GM12875 (cell line): ENCODE data around the gene CPN2.

Experiments used
- H3K4me3 ChIP-seq: one replicate; pipeline ENCODE4 v1.5.1; 2011; ENCODE audit warnings: low read depth, low read length, control low read depth
- TF ChIP-seq, protein P1 (sequence below): IDR thresholded peaks from 2 replicates; pipeline ENCODE4 v1.5.1; 2011; ENCODE audit warnings: low read depth, mild to moderate bottlenecking, control low read depth, inconsistent platforms, low read length, moderate library complexity, borderline replicate concordance; ENCODE audit not compliant: insufficient read depth

Gene CPN2, protein sequence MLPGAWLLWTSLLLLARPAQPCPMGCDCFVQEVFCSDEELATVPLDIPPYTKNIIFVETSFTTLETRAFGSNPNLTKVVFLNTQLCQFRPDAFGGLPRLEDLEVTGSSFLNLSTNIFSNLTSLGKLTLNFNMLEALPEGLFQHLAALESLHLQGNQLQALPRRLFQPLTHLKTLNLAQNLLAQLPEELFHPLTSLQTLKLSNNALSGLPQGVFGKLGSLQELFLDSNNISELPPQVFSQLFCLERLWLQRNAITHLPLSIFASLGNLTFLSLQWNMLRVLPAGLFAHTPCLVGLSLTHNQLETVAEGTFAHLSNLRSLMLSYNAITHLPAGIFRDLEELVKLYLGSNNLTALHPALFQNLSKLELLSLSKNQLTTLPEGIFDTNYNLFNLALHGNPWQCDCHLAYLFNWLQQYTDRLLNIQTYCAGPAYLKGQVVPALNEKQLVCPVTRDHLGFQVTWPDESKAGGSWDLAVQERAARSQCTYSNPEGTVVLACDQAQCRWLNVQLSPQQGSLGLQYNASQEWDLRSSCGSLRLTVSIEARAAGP

DNA sequence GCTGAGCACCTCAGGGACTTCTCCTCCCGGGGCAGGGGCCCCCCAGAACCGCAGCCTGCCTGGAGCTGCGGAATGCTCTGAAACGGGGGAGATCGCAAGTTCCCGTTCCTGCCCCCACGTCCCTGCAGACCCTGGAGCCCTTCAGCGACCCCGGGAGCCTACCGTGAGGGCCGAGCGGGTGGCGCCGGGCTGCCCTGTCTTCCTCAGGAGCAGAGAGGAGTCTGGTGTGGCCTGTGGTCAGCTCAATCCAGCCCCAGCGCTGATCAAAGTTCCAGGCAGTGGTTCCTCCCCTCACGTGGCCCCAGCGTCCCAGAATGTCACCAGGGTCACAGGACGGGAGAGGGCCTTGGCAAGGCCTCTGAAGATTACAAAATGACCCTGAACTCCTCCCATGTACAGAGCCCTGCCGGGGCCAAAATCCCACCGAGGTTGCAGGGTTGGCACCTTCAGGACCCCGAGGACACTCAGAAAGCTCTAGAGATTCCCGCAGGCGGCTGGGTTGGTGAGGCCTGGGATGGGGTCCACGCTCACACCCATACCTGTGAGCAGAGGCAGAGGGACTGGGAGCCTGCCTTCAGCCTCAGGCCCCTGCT lies at the start of gene CPN2:
CPN2 (minus strand) TSS at position 249 of the 593 bp plus-strand sequence. CDS start 8,626 bp downstream, outside the sequence.
- H3K4me3 ChIP-seq, result no peak within 1 kb of the TSS
- TF ChIP-seq, protein P1, sequence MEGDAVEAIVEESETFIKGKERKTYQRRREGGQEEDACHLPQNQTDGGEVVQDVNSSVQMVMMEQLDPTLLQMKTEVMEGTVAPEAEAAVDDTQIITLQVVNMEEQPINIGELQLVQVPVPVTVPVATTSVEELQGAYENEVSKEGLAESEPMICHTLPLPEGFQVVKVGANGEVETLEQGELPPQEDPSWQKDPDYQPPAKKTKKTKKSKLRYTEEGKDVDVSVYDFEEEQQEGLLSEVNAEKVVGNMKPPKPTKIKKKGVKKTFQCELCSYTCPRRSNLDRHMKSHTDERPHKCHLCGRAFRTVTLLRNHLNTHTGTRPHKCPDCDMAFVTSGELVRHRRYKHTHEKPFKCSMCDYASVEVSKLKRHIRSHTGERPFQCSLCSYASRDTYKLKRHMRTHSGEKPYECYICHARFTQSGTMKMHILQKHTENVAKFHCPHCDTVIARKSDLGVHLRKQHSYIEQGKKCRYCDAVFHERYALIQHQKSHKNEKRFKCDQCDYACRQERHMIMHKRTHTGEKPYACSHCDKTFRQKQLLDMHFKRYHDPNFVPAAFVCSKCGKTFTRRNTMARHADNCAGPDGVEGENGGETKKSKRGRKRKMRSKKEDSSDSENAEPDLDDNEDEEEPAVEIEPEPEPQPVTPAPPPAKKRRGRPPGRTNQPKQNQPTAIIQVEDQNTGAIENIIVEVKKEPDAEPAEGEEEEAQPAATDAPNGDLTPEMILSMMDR, result no peak

DNA sequence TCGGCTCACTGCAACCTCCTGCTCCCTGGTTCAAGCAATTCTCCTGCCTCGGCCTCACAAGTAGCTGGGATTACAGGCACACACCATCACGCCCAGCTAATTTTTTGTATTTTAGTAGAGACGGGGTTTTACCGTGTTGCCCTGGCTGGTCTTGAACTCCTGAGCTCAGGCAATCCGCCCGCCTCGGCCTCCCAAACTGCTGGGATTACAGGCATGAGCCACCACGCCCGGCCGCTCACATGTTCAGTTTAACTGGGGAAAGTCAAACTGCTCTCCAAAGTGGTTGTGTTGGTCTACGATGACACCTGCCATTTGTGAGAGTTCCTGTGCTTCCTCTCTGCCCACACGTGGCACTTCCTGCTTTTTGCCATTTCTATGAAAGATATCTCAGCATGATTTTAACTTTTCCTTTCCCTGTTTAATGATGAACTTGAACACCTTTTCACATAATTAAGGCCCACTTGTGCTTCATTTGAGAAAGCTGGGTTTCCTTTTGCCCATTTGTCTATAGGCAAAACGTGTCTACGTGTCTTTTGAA lies 48.8 kb upstream of the CPN2 start:
- TF ChIP-seq, protein P1, result no peak
- no peak overlapping the region for H3K4me3 ChIP-seq

DNA sequence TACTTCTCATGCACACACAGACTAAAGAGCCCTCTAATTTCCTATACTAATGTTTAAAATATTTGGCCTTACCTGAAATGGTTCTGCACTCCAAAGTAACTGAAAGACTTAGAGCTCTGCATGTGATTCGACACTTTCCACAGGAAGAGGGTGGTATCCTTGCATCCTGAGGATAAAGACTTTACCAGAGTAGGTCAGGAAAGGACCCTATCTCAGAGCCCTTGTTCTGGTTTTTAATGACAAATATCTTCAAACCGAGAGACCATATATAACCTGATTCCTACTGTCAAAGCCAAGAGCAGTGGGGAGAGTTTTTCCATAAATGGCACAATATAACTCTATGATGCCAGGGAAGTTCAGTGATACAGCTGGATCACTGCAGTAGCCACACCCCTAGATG lies 48.0 kb upstream of the CPN2 start, which contains the start of gene GP5:
GP5 (minus strand) TSS at position 101 of the 400 bp plus-strand sequence. CDS start 984 bp downstream, outside the sequence.
- TF ChIP-seq, protein P1, result no peak
- H3K4me3 ChIP-seq, result no peak within 1 kb of the TSS

- no peak overlapping the region for H3K4me3 ChIP-seq
- TF ChIP-seq, protein P1, result no peak
Observed at GRCh38 chr3:194397757-194398312, 46.7 kb upstream of the CPN2 start.

DNA sequence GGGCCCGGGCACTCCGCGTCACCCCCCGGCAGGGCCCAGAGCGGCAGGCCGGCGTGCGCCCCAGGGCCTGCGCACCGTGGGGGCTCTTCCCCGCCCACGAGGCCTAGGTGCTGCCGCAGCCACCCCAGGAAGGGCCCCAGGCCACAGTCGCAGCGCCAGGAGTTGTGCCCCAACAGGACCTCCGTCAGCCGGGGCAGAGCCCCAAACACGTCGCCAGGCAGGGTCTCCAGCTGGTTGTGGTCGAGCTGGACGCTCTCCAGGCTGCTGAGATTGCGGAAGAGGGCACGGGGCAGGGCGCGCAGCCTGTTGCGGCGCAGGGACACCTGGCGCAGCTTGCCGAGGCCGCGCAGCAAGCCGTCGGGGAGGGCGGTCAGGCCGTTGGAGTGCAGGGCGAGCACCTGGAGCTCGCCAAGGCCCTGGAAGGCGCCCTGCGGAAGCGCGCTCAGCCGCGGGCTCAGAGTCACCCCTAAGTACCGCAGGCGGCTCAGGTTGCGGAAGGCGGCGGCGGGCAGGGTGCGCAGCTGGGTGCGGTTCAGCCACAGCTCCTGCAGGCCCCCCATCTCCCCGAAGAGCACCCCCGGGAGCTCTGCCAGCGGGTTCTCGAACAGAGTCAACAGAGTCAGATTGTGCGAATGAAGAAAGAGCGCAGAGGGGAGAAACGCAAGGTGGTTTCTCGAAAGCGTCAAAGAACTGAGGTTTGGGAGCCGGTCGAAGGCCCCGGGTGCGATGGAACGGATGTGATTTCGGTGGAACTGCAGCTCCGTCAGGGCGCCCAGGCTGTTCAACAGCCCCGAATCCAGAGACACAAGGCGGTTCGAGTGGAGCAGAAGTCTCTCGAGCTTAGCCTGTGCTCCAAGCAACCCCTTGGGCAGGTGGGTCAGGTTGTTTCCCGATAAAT lies 46.0 kb upstream of the CPN2 start:
- no peak overlapping the region for H3K4me3 ChIP-seq
- TF ChIP-seq, protein P1, result no peak

GRCh38 chr3:194396539-194396858 lies 45.4 kb upstream of the CPN2 start:
- H3K4me3 ChIP-seq, result no peak overlapping the region

More at GRCh38 chr3:194396539-194396858, 45.4 kb upstream of the CPN2 start:
- TF ChIP-seq, protein P1, result no peak
